GM12891 (cell line): ENCODE results near the gene SCUBE1.

ENCODE experiments used
- PAX5 ChIP-seq: IDR thresholded peaks from 2 replicates; pipeline ENCODE4 v1.6.1; 2011; ENCODE audit warnings: low read length, moderate library complexity, mild to moderate bottlenecking; ENCODE audit not compliant: insufficient read depth, severe bottlenecking
- POLR2A ChIP-seq: IDR thresholded peaks from 2 replicates; pipeline ENCODE4 v1.6.1; 2011; ENCODE audit warnings: low read depth, low read length, control low read depth
- POLR2AphosphoS5 ChIP-seq: IDR thresholded peaks from 2 replicates; pipeline ENCODE4 v1.6.1; 2011; ENCODE audit warnings: low read depth, low read length, control low read depth
- POU2F2 ChIP-seq: IDR thresholded peaks from 2 replicates; pipeline ENCODE4 v1.6.1; 2011; ENCODE audit warnings: low read depth, mild to moderate bottlenecking, control low read depth, low read length, moderate library complexity
- SPI1 ChIP-seq: IDR thresholded peaks from 2 replicates; pipeline ENCODE4 v1.6.1; 2011; ENCODE audit warnings: low read depth, low read length, control low read depth
- TAF1 ChIP-seq: IDR thresholded peaks from 2 replicates; pipeline ENCODE4 v1.6.1; 2011; ENCODE audit warnings: low read depth, low read length, control low read depth

- no peak for TF ChIP-seq POLR2A
- TF ChIP-seq POLR2AphosphoS5 = no peak
- TF ChIP-seq TAF1 = no peak
- no peak for TF ChIP-seq SPI1
- no peak for TF ChIP-seq POU2F2
- TF ChIP-seq PAX5 = no peak
Observed at GRCh38 chr22:43331069-43331451, 12.1 kb downstream of the SCUBE1 start.
